B cell (primary cell): Measurements from ENCODE around the gene ACO2. TPM values are rescaled to one million over a fixed set of nuclear protein-coding genes. Genes with fewer than 3 reads are reported as not detected.
A peak's percentile ranks its signal among the peaks of the same experiment; 100 is the strongest.

Experiments used
- ATAC-seq: fragments of 200-7000 bp; cut with Tn5 transposase; one replicate; pipeline ENCODE4 v1.10.0; 2021; ENCODE audit warnings: low read depth, mild to moderate bottlenecking, moderate number of reproducible peaks, moderate library complexity
- CTCF ChIA-PET: fragments of 350-600 bp; sonication (Branson Sonifier 250); formaldehyde crosslinking; loops from one replicate; lab custom pipeline; 2021; ENCODE audit warnings: antibody characterized with exemption, inconsistent platforms; lab: Charles Lee
- POLR2A ChIA-PET: fragments of 350-600 bp; sonication (Branson Sonifier 250); formaldehyde crosslinking; loops from one replicate; lab custom pipeline; 2021; ENCODE audit warnings: antibody characterized with exemption; lab: Charles Lee
- DNase-seq: peaks from one replicate; pipeline ENCODE4 v3.0.0; 2013
- H2AFZ ChIP-seq: 2 replicates; pipeline ENCODE4 v1.6.1; 2012; ENCODE audit warnings: mild to moderate bottlenecking, low read depth, low read length; ENCODE audit not compliant: insufficient read depth, poor library complexity, severe bottlenecking
- H3K27ac ChIP-seq, 2 donors: 1 replicate in 1 of 2; 2 replicates in 1 of 2; pipeline ENCODE4 v1.5.1; 2012 to 2013; ENCODE audit warnings: low read length in 2 of 2, mild to moderate bottlenecking in 2 of 2, moderate library complexity in 1 of 2
- H3K27me3 ChIP-seq, 4 experiments: fragments of 200-600 bp in 1 of 4; sonication (generic) in 1 of 4; replicated peaks in 1 of 4; 1 replicate in 2 of 4; 2 replicates in 2 of 4; pipeline versions ENCODE4 v1.6.1 to v1.7.0; 2013 to 2016; ENCODE audit warnings: low read length in 3 of 4, mild to moderate bottlenecking in 2 of 4, mixed read lengths in 1 of 4, moderate library complexity in 1 of 4; ENCODE audit not compliant: insufficient read depth in 4 of 4, control insufficient read depth in 3 of 4; ENCODE audit errors: control extremely low read depth in 1 of 4
- H3K36me3 ChIP-seq, 2 experiments: replicated peaks in 1 of 2; 1 replicate in 1 of 2; 2 replicates in 1 of 2; pipeline versions ENCODE4 v1.6.1 to v1.7.1; 2013; ENCODE audit warnings: low read length in 1 of 2; ENCODE audit not compliant: insufficient read depth in 2 of 2, control insufficient read depth in 1 of 2; ENCODE audit errors: control extremely low read depth in 1 of 2, extremely low read depth in 1 of 2
- H3K4me1 ChIP-seq, 2 donors: fragments of 200-600 bp in 1 of 2; sonication (generic) in 1 of 2; 1 replicate in 1 of 2; 2 replicates in 1 of 2; pipeline versions ENCODE4 v1.5.1 to v1.6.1; 2013 to 2017; ENCODE audit warnings: low read length in 2 of 2; ENCODE audit not compliant: control insufficient read depth in 2 of 2, insufficient read depth in 2 of 2
- H3K4me2 ChIP-seq: replicated peaks from 2 replicates; pipeline ENCODE3; 2012; ENCODE audit warnings: mild to moderate bottlenecking, low read depth, low read length; ENCODE audit not compliant: poor library complexity, severe bottlenecking
- H3K4me3 ChIP-seq, 5 experiments: fragments of 200-600 bp in 1 of 5; sonication (generic) in 1 of 5; 1 replicate in 3 of 5; 2 replicates in 2 of 5; pipeline versions ENCODE4 v1.5.1 to v1.7.0; 2011 to 2016; ENCODE audit warnings: low read length in 4 of 5, mild to moderate bottlenecking in 4 of 5, low read depth in 2 of 5, control low read depth in 1 of 5, moderate library complexity in 1 of 5; ENCODE audit not compliant: insufficient read depth in 1 of 5; ENCODE audit errors: control extremely low read depth in 1 of 5, extremely low read depth in 1 of 5
- H3K79me2 ChIP-seq: fragments of 200-600 bp; sonication (generic); one replicate; pipeline ENCODE4 v1.6.0; 2016; ENCODE audit warnings: low read length; ENCODE audit not compliant: control insufficient read depth, insufficient read depth
- H3K9ac ChIP-seq: fragments of 200-600 bp; sonication (generic); 2 replicates; pipeline ENCODE4 v1.6.1; 2017; ENCODE audit warnings: mild to moderate bottlenecking, low read length, moderate library complexity
- H3K9me3 ChIP-seq, 3 donors: one replicate each; pipeline versions ENCODE4 v1.6.1 to v1.7.1; 2013; ENCODE audit warnings: low read length in 2 of 3; ENCODE audit not compliant: control insufficient read depth in 2 of 3, insufficient read depth in 1 of 3; ENCODE audit errors: control extremely low read depth in 1 of 3
- H4K20me1 ChIP-seq: 2 replicates; pipeline ENCODE4 v1.6.0; 2012; ENCODE audit warnings: mild to moderate bottlenecking, low read length; ENCODE audit not compliant: insufficient read depth, control insufficient read depth, poor library complexity, severe bottlenecking
- H3K27ac Mint-ChIP-seq: one replicate; pipeline ENCODE4 v1.8.0; 2021; ENCODE audit warnings: mixed read lengths
- H3K27me3 Mint-ChIP-seq: one replicate; pipeline ENCODE4 v1.8.0; 2021; ENCODE audit warnings: mixed read lengths
- H3K4me1 Mint-ChIP-seq: one replicate; pipeline ENCODE4 v1.8.0; 2021; ENCODE audit warnings: mixed read lengths
- H3K4me3 Mint-ChIP-seq: one replicate; pipeline ENCODE4 v1.8.0; 2021; ENCODE audit warnings: mixed read lengths
- H3K9me3 Mint-ChIP-seq: one replicate; pipeline ENCODE4 v1.8.0; 2022; ENCODE audit warnings: mixed read lengths; ENCODE audit not compliant: insufficient read depth
- CTCF ChIP-seq: fragments of 200-600 bp; IDR thresholded peaks from one replicate; pipeline ENCODE4 v1.8.0; 2022; ENCODE audit warnings: antibody characterized with exemption, mild to moderate bottlenecking
- EZH2 ChIP-seq: IDR thresholded peaks from 2 replicates; pipeline ENCODE4 v1.6.1; 2012; ENCODE audit warnings: borderline replicate concordance, low read depth, mild to moderate bottlenecking, moderate library complexity, low read length; ENCODE audit not compliant: insufficient read depth, poor library complexity, severe bottlenecking
- WGBS: methylation state at CpG from one replicate; pipeline ENCODE4 v1.1.5; 2013; ENCODE audit warnings: missing lambda C conversion rate; ENCODE audit not compliant: insufficient coverage; 5-methylcytosine and 5-hydroxymethylcytosine counted together
- intact Hi-C: fragments of 100-400 bp; cut with micrococcal nuclease; formaldehyde crosslinking; loops from one replicate; pipeline ENCODE4 v1.10.0; 2022
- polyA plus RNA-seq: library from polyadenylated mRNA; depleted of rRNA; stranded (reverse); fragments of >200 nt; gene quantifications from 2 replicates; pipeline ENCODE4 v1.2.3, GENCODE V29; 2012
- total RNA-seq, 2 donors: library from RNA; stranded (reverse); fragments of 120-200 nt in 1 of 2; gene quantifications; 1 replicate in 1 of 2; 2 replicates in 1 of 2; pipeline versions ENCODE4 v1.2.3 to v1.2.4, GENCODE V29; 2013 to 2022

Gene ACO2
- total and polyA plus RNA-seq, 2 donors (not counting 1 experiment from before 2014, with no cell fraction given) = 91.5 to 91.7 TPM

DNA sequence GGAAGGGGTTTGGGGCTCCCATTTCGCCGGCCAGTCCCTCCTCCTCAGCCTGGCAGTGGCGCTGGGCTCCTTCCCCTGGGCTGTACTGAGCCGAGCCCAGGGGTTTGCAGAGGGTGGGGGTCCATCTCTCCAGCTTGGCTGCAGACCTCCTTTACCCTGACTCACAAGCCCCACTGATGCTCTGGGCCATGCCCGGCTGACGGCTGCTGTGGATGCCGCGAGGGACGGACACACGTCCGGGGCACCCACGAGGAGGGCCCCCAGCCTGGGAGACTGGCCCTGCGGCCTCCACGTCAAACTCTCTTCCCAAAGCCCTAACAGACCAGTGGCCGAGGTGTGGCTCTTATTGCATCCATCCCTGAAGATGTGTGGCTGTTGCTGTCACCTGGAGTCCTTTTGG, 106.6 kb downstream of the ACO2 start:
- no peak overlapping the region for H3K27ac ChIP-seq
- intact Hi-C loops = no loop called here
- H3K4me3 ChIP-seq = no peak overlapping the region
- no peaks in the 10 kb centered on the region for H3K4me1 Mint-ChIP-seq
- H3K79me2 ChIP-seq = no peaks in the 10 kb centered on the region
- no peaks in the 10 kb centered on the region for H3K4me1 ChIP-seq
- no peak overlapping the region for H3K4me2 ChIP-seq
- H3K27ac Mint-ChIP-seq = no peak overlapping the region
- H3K36me3 ChIP-seq = peaks cover 0 to 14% of the 10 kb centered on the region in 2 experiments
- H3K9me3 Mint-ChIP-seq = no peaks in the 10 kb centered on the region
- CTCF ChIA-PET = no interaction called here
- WGBS = 97% methylated on average over 15 of the region's 15 CpGs
- DNase-seq (no peak), ATAC-seq (no peak)
- H3K27me3 Mint-ChIP-seq = no peaks in the 10 kb centered on the region
- H3K9ac ChIP-seq = no peak overlapping the region
- no peaks in the 10 kb centered on the region for H4K20me1 ChIP-seq
- POLR2A ChIA-PET = no interaction called here
- TF ChIP-seq EZH2 (no peak), CTCF (no peak)
- no peaks in the 10 kb centered on the region for H3K27me3 ChIP-seq
- no peaks in the 10 kb centered on the region for H3K9me3 ChIP-seq
- no peak overlapping the region for H2AFZ ChIP-seq
- no peak overlapping the region for H3K4me3 Mint-ChIP-seq

- TF ChIP-seq CTCF = no peak
- no peak for TF ChIP-seq EZH2
- peaks cover 0 to 14% of the 10 kb centered on the region in 2 experiments for H3K36me3 ChIP-seq
- POLR2A ChIA-PET = interaction anchor here (0.6 kb wide), 1 partner anchor 16 kb away, joined by 3 read pairs; no protein-coding TSS in a partner anchor
- H3K4me3 ChIP-seq = no peak overlapping the region
- Mint-ChIP-seq H3K4me1 (no peaks in the 10 kb centered on the region), H3K27ac (no peak overlapping the region), H3K4me3 (no peak overlapping the region), H3K27me3 (no peaks in the 10 kb centered on the region), H3K9me3 (no peaks in the 10 kb centered on the region)
- no peaks in the 10 kb centered on the region for H3K9me3 ChIP-seq
- H2AFZ ChIP-seq = no peak overlapping the region
- no peaks in the 10 kb centered on the region for H3K79me2 ChIP-seq
- peak; percentile 41 for ATAC-seq
- DNase-seq = peak; percentile 33
- H3K27ac ChIP-seq = no peak overlapping the region
- H4K20me1 ChIP-seq = no peaks in the 10 kb centered on the region
- CTCF ChIA-PET = interaction anchor here (1.1 to 1.3 kb wide), 2 partner anchors 43 to 173 kb away, joined by 3 to 4 read pairs; no protein-coding TSS in a partner anchor
- no peaks in the 10 kb centered on the region for H3K27me3 ChIP-seq
- no peaks in the 10 kb centered on the region for H3K4me1 ChIP-seq
- WGBS = 81% methylated on average over 9 of the region's 9 CpGs
- intact Hi-C loops = no loop called here
- no peak overlapping the region for H3K4me2 ChIP-seq
- no peak overlapping the region for H3K9ac ChIP-seq
These were observed 108.0 kb downstream of the ACO2 start for GRCh38 chr22:41576877-41577276.
